Neuronal stem cell (in vitro differentiated cells): ENCODE data around the gene POLA2.
A peak's percentile ranks its signal among the peaks of the same experiment; 100 is the strongest.

Experiments used
- DNase-seq: peaks from one replicate; pipeline ENCODE4 v3.0.0-alpha.2; 2013; ENCODE audit warnings: low spot score
- H2AFZ ChIP-seq: one replicate; pipeline ENCODE4 v1.6.1; 2013; ENCODE audit warnings: mild to moderate bottlenecking, low read length, inconsistent platforms
- H2AK5ac ChIP-seq: 2 replicates; pipeline ENCODE4 v1.6.1; 2013; ENCODE audit warnings: low read depth, mild to moderate bottlenecking, inconsistent platforms, low read length, moderate library complexity, mixed read lengths
- H2BK120ac ChIP-seq: 2 replicates; pipeline ENCODE4 v1.6.1; 2013; ENCODE audit warnings: low read depth, mild to moderate bottlenecking, inconsistent platforms, low read length, moderate library complexity, mixed read lengths
- H2BK12ac ChIP-seq: one replicate; pipeline ENCODE4 v1.6.1; 2013; ENCODE audit warnings: low read length, inconsistent platforms
- H2BK15ac ChIP-seq: 2 replicates; pipeline ENCODE4 v1.6.1; 2013; ENCODE audit warnings: mild to moderate bottlenecking, low read length, inconsistent platforms, mixed read lengths
- H2BK5ac ChIP-seq: one replicate; pipeline ENCODE4 v1.6.1; 2013; ENCODE audit warnings: inconsistent platforms, mild to moderate bottlenecking, low read length, moderate library complexity
- H3K14ac ChIP-seq: one replicate; pipeline ENCODE4 v1.6.1; 2013; ENCODE audit warnings: low read length, inconsistent platforms
- H3K18ac ChIP-seq: 2 replicates; pipeline ENCODE4 v1.6.1; 2013; ENCODE audit warnings: low read length, inconsistent platforms
- H3K23ac ChIP-seq: 2 replicates; pipeline ENCODE4 v1.6.1; 2013; ENCODE audit warnings: low read depth, mild to moderate bottlenecking, mixed read lengths, low read length, inconsistent platforms; ENCODE audit not compliant: poor library complexity
- H3K27ac ChIP-seq: replicated peaks from 3 replicates; pipeline ENCODE4 v1.5.1; 2013; ENCODE audit warnings: low read length, inconsistent platforms
- H3K27me3 ChIP-seq, 3 experiments: 2 replicates each; pipeline ENCODE4 v1.6.1; 2013; ENCODE audit warnings: low read length in 3 of 3, mild to moderate bottlenecking in 2 of 3, inconsistent platforms in 1 of 3, low read depth in 1 of 3, mixed read lengths in 1 of 3, moderate library complexity in 1 of 3; ENCODE audit not compliant: control insufficient read depth in 3 of 3, insufficient read depth in 3 of 3
- H3K36me3 ChIP-seq, 2 donors: replicated peaks in 1 of 2; 2 replicates each; pipeline ENCODE4 v1.6.1; 2013; ENCODE audit warnings: low read length in 2 of 2; ENCODE audit not compliant: control insufficient read depth in 2 of 2, insufficient read depth in 2 of 2
- H3K4ac ChIP-seq: 2 replicates; pipeline ENCODE4 v1.6.1; 2013; ENCODE audit warnings: inconsistent platforms, mild to moderate bottlenecking, low read length, moderate library complexity
- H3K4me1 ChIP-seq, 2 donors: 1 replicate in 1 of 2; 2 replicates in 1 of 2; pipeline ENCODE4 v1.6.1; 2013; ENCODE audit warnings: low read length in 2 of 2, low read depth in 1 of 2; ENCODE audit not compliant: control insufficient read depth in 2 of 2, insufficient read depth in 1 of 2
- H3K4me2 ChIP-seq: one replicate; pipeline ENCODE4 v1.6.1; 2013; ENCODE audit warnings: mild to moderate bottlenecking, low read length, inconsistent platforms; ENCODE audit not compliant: insufficient read depth, poor library complexity, severe bottlenecking
- H3K4me3 ChIP-seq, 2 donors: 2 replicates each; pipeline ENCODE4 v1.5.1; 2013; ENCODE audit warnings: low read length in 2 of 2, mild to moderate bottlenecking in 2 of 2, inconsistent platforms in 1 of 2, moderate library complexity in 1 of 2
- H3K79me1 ChIP-seq: one replicate; pipeline ENCODE4 v1.6.1; 2013; ENCODE audit warnings: low read depth, mild to moderate bottlenecking, inconsistent platforms, low read length, moderate library complexity
- H3K9ac ChIP-seq: one replicate; pipeline ENCODE4 v1.6.1; 2013; ENCODE audit warnings: mild to moderate bottlenecking, low read depth, low read length, inconsistent platforms; ENCODE audit not compliant: poor library complexity
- H3K9me3 ChIP-seq, 2 donors: replicated peaks in 1 of 2; 2 replicates each; pipeline versions ENCODE3 to v1.6.1; 2013; ENCODE audit warnings: low read length in 2 of 2, mild to moderate bottlenecking in 2 of 2, inconsistent platforms in 1 of 2, low read depth in 1 of 2, mixed read lengths in 1 of 2, moderate library complexity in 1 of 2; ENCODE audit not compliant: control insufficient read depth in 2 of 2, insufficient read depth in 1 of 2
- H4K8ac ChIP-seq: one replicate; pipeline ENCODE4 v1.6.1; 2013; ENCODE audit warnings: low read depth, mild to moderate bottlenecking, inconsistent platforms, low read length, moderate library complexity
- H4K91ac ChIP-seq: one replicate; pipeline ENCODE4 v1.6.1; 2013; ENCODE audit warnings: low read length, low read depth, mild to moderate bottlenecking, inconsistent platforms; ENCODE audit not compliant: poor library complexity
- WGBS, 2 donors: extraction: QIAGEN DNeasy Blood & Tissue Kit; methylation state at CpG; one replicate each; pipeline ENCODE4 v1.1.7; 2013; ENCODE audit warnings: missing lambda C conversion rate in 2 of 2, mixed read lengths in 1 of 2; ENCODE audit not compliant: insufficient read length in 2 of 2, insufficient replicate concordance in 1 of 2; ENCODE audit errors: extremely low coverage in 2 of 2; 5-methylcytosine and 5-hydroxymethylcytosine counted together

Gene POLA2

GRCh38 chr11:65258988-65259387 is 2.8 kb upstream of the POLA2 start:
- no peak overlapping the region for H4K91ac ChIP-seq
- H3K18ac ChIP-seq: no peak overlapping the region
- DNase-seq: no peak
- H2BK120ac ChIP-seq: no peak overlapping the region
- H3K14ac ChIP-seq: no peak overlapping the region
- no CpG with 5 or more reads among the region's 5 CpGs for WGBS, 2 donors
- no peak overlapping the region for H3K9ac ChIP-seq
- peaks cover 0 to 4% of the 10 kb centered on the region in 2 donors for H3K36me3 ChIP-seq
- H2BK15ac ChIP-seq: no peak overlapping the region
- H3K27ac ChIP-seq: no peak overlapping the region
- H3K79me1 ChIP-seq: peaks cover 4% of the 10 kb centered on the region
- H2AFZ ChIP-seq: no peak overlapping the region
- no peak overlapping the region for H3K23ac ChIP-seq
- H3K4me3 ChIP-seq: no peak overlapping the region
- no peaks in the 10 kb centered on the region for H3K27me3 ChIP-seq
- H4K8ac ChIP-seq: no peak overlapping the region
- no peak overlapping the region for H3K4me2 ChIP-seq
- no peaks in the 10 kb centered on the region for H3K9me3 ChIP-seq
- H3K4ac ChIP-seq: no peak overlapping the region
- H2BK12ac ChIP-seq: no peak overlapping the region
- no peak overlapping the region for H2AK5ac ChIP-seq
- no peak overlapping the region for H2BK5ac ChIP-seq
- H3K4me1 ChIP-seq: peaks cover 2 to 7% of the 10 kb centered on the region in 2 donors

GRCh38 chr11:65260302-65260701 is 1.5 kb upstream of the POLA2 start:
- H3K36me3 ChIP-seq: peaks cover 0 to 15% of the 10 kb centered on the region in 2 donors
- H3K4me3 ChIP-seq: no peak overlapping the region
- H2BK12ac ChIP-seq: no peak overlapping the region
- peaks cover 5% of the 10 kb centered on the region for H3K79me1 ChIP-seq
- no peak overlapping the region for H3K14ac ChIP-seq
- no peak overlapping the region for H3K18ac ChIP-seq
- H2AK5ac ChIP-seq: no peak overlapping the region
- H2BK5ac ChIP-seq: no peak overlapping the region
- no peak overlapping the region for H2BK15ac ChIP-seq
- H2BK120ac ChIP-seq: no peak overlapping the region
- no peak overlapping the region for H2AFZ ChIP-seq
- no peak for DNase-seq
- no peak overlapping the region for H3K27ac ChIP-seq
- H3K4me1 ChIP-seq: peaks cover 2 to 7% of the 10 kb centered on the region in 2 donors
- H3K27me3 ChIP-seq: no peaks in the 10 kb centered on the region
- H3K9ac ChIP-seq: no peak overlapping the region
- H4K91ac ChIP-seq: no peak overlapping the region
- no peak overlapping the region for H3K4me2 ChIP-seq
- no peak overlapping the region for H3K4ac ChIP-seq
- no peak overlapping the region for H4K8ac ChIP-seq
- no CpG with 5 or more reads among the region's 17 CpGs for WGBS, 2 donors
- no peaks in the 10 kb centered on the region for H3K9me3 ChIP-seq
- no peak overlapping the region for H3K23ac ChIP-seq

DNA sequence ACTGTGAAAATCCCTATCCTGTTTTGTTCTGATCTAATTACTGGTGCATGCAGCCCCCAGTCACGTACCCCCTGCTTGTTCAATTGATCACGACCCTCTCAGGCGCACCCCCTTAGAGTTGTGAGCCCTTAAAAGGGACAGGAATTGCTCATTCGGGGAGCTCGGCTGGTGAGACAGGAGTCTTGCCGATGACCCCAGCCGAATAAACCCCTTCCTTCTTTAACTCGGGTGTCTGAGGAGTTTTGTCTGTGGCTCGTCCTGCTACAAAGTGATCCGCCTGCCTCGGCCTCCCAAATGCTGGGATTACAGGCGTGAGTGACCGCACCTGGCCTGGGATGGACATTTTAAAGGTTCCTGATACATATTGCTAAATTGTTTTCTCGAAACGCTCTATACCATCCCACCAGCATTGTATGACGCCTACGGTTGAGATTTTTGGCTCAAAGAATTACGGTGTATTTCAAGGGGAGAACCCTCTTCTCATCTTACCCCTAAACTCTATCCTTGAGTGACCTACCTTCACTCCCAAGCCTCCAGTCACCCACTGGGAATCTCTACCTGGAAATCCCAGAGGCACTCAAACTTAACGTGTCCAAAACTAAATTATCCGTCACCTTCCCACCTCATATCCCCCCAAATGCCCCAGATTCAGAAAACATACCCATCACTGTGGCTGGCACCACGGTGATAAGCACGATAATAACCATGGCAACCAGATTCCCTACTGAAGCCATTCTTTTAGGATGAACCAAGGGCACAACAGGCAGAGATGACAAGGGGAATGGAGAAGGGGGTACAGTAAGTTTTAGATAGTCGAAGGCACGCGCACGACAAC is 789 bp upstream of the POLA2 start:
- H2AK5ac ChIP-seq: no peak overlapping the region
- DNase-seq: no peak
- H3K36me3 ChIP-seq: peaks cover 0 to 22% of the 10 kb centered on the region in 2 donors
- H4K8ac ChIP-seq: peak overlapping the region; percentile 9
- H3K79me1 ChIP-seq: peaks cover 5% of the 10 kb centered on the region
- H3K4ac ChIP-seq: no peak overlapping the region
- no peaks in the 10 kb centered on the region for H3K9me3 ChIP-seq
- H3K4me3 ChIP-seq: peak overlapping the region; percentile 77 to 85
- H4K91ac ChIP-seq: no peak overlapping the region
- H2BK5ac ChIP-seq: no peak overlapping the region
- no peak overlapping the region for H2BK15ac ChIP-seq
- no peak overlapping the region for H2BK12ac ChIP-seq
- no peak overlapping the region for H3K23ac ChIP-seq
- H2AFZ ChIP-seq: peak overlapping the region; percentile 94
- peak overlapping the region; percentile 60 for H3K4me2 ChIP-seq
- no peaks in the 10 kb centered on the region for H3K27me3 ChIP-seq
- H3K27ac ChIP-seq: no peak overlapping the region
- peak overlapping the region; percentile 78 for H3K9ac ChIP-seq
- H3K14ac ChIP-seq: no peak overlapping the region
- peak overlapping the region; percentile 74 for H3K18ac ChIP-seq
- no CpG with 5 or more reads among the region's 26 CpGs for WGBS, 2 donors
- H3K4me1 ChIP-seq: peaks cover 2 to 7% of the 10 kb centered on the region in 2 donors
- H2BK120ac ChIP-seq: no peak overlapping the region

GRCh38 chr11:65262381-65262680 is 569 bp downstream of the POLA2 start:
- no CpG with 5 or more reads among the region's 16 CpGs for WGBS, 2 donors
- Histone ChIP-seq H3K27ac (no peak overlapping the region), H3K23ac (no peak overlapping the region)

More at GRCh38 chr11:65262381-65262680, 569 bp downstream of the POLA2 start:
- Histone ChIP-seq H3K4me1 (peaks cover 2 to 7% of the 10 kb centered on the region in 2 donors), H3K79me1 (peaks cover 5% of the 10 kb centered on the region), H3K9ac (peak overlapping the region; percentile 78), H3K4me3 (peak overlapping the region; percentile 85), H4K8ac (no peak overlapping the region), H3K4ac (no peak overlapping the region), H3K36me3 (peaks cover 3 to 35% of the 10 kb centered on the region in 2 donors), H2BK15ac (no peak overlapping the region), H3K27me3 (no peaks in the 10 kb centered on the region), H2BK5ac (peak overlapping the region; percentile 63), H2AFZ (peak overlapping the region; percentile 94), H3K18ac (peak overlapping the region; percentile 90), H4K91ac (no peak overlapping the region), H3K9me3 (no peaks in the 10 kb centered on the region), H2BK12ac (no peak overlapping the region), H3K4me2 (peak overlapping the region; percentile 74), H2AK5ac (peak overlapping the region; percentile 88), H3K14ac (no peak overlapping the region), H2BK120ac (no peak overlapping the region)
- no peak for DNase-seq
